Fibroblast of lung (primary cell): ENCODE measurements around the gene FAM120C. TPM values are rescaled to one million over a fixed set of nuclear protein-coding genes. Genes with fewer than 3 reads are reported as not detected.

Source experiments
- DNase-seq, 2 donors: peaks; one replicate each; pipeline versions ENCODE4 v3.0.0 to v3.0.0-alpha.2; 2010; ENCODE audit warnings: low read depth in 2 of 2
- H2AFZ ChIP-seq: 2 replicates; pipeline ENCODE4 v1.5.1; 2012; ENCODE audit warnings: low read length, control low read depth, inconsistent platforms
- H3K27ac ChIP-seq: 2 replicates; pipeline ENCODE4 v1.5.1; 2011; ENCODE audit warnings: low read length, control low read depth; ENCODE audit not compliant: insufficient read depth
- H3K27me3 ChIP-seq: 2 replicates; pipeline ENCODE4 v1.5.1; 2011; ENCODE audit warnings: mild to moderate bottlenecking, low read length; ENCODE audit not compliant: control insufficient read depth, insufficient read depth
- H3K36me3 ChIP-seq: 2 replicates; pipeline ENCODE4 v1.5.1; 2011; ENCODE audit warnings: low read length; ENCODE audit not compliant: control insufficient read depth, insufficient read depth
- H3K4me1 ChIP-seq: 2 replicates; pipeline ENCODE4 v1.5.1; 2011; ENCODE audit warnings: low read length; ENCODE audit not compliant: control insufficient read depth, insufficient read depth; ENCODE audit errors: extremely low read depth
- H3K4me2 ChIP-seq: 2 replicates; pipeline ENCODE4 v1.5.1; 2011; ENCODE audit warnings: low read length, control low read depth; ENCODE audit not compliant: insufficient read depth; ENCODE audit errors: extremely low read depth
- H3K4me3 ChIP-seq, 4 experiments: fragments of 200-600 bp in 1 of 4; sonication (generic) in 1 of 4; replicated peaks in 1 of 4; 2 replicates each; pipeline ENCODE4 v1.5.1; 2011 to 2016; ENCODE audit warnings: low read length in 4 of 4, low read depth in 3 of 4, mild to moderate bottlenecking in 3 of 4, control low read depth in 2 of 4, inconsistent platforms in 1 of 4, mixed read lengths in 1 of 4; ENCODE audit not compliant: insufficient read depth in 1 of 4; ENCODE audit errors: control extremely low read depth in 1 of 4
- H3K79me2 ChIP-seq: 2 replicates; pipeline ENCODE4 v1.5.1; 2012; ENCODE audit warnings: mild to moderate bottlenecking, low read length, inconsistent platforms; ENCODE audit not compliant: control insufficient read depth, insufficient read depth
- H3K9ac ChIP-seq: 2 replicates; pipeline ENCODE4 v1.5.1; 2011; ENCODE audit warnings: mild to moderate bottlenecking, low read length, control low read depth; ENCODE audit not compliant: insufficient read depth
- H3K9me3 ChIP-seq: 2 replicates; pipeline ENCODE4 v1.5.1; 2012; ENCODE audit warnings: low read depth, low read length; ENCODE audit not compliant: control insufficient read depth, insufficient read depth
- H4K20me1 ChIP-seq: 2 replicates; pipeline ENCODE4 v1.5.1; 2011; ENCODE audit warnings: low read length; ENCODE audit not compliant: control insufficient read depth, insufficient read depth; ENCODE audit errors: extremely low read depth
- CTCF ChIP-seq, 2 donors: IDR thresholded peaks in 1 of 2; conservative IDR thresholded peaks in 1 of 2; 1 replicate in 1 of 2; 2 replicates in 1 of 2; pipeline ENCODE4 v1.5.1; 2011 to 2012; ENCODE audit warnings: low read length in 2 of 2, control low read depth in 1 of 2, inconsistent platforms in 1 of 2, low read depth in 1 of 2, mild to moderate bottlenecking in 1 of 2
- EZH2 ChIP-seq: IDR thresholded peaks from 2 replicates; pipeline ENCODE4 v1.5.1; 2012; ENCODE audit warnings: low read length, control low read depth, mild to moderate bottlenecking; ENCODE audit errors: missing control alignments
- polyA plus RNA-seq, 2 donors: library from polyadenylated mRNA; depleted of rRNA in 1 of 2; stranded (reverse) in 1 of 2; unstranded in 1 of 2; fragments of >200 nt; gene quantifications; 2 replicates each; pipeline ENCODE4 v1.2.1, GENCODE V29; 2011 to 2012; ENCODE audit warnings: missing spikeins in 1 of 2
- total RNA-seq: library from RNA; depleted of rRNA; stranded (reverse); fragments of >200 nt; gene quantifications from 2 replicates; pipeline ENCODE4 v1.2.1, GENCODE V29; 2014

The FAM120C gene
- total and polyA plus RNA-seq, 2 donors (not counting 1 experiment from before 2014, with no cell fraction given): 4.8 to 6.9 TPM

DNA sequence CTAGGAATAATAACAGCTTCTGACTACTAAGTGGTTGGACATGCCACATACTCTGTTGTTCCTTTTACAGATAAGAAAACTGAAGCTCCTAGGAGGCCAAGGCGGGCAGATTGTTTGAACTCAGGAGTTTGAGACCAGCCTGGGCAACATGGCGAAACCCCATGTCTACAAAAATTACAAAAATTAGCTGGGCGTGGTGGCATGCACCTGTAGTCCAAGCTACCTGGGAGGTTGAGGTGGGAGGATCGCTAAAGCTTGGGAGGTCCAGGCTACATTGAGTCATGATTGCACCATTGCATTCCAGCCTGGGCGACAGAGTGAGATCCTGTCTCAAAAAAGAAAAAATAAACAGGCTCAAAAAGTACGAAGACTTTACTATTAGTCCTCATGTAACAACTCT, 108.2 kb downstream of the FAM120C start:
- no peak overlapping the region for H2AFZ ChIP-seq
- no peak overlapping the region for H3K4me2 ChIP-seq
- no peaks in the 10 kb centered on the region for H3K9me3 ChIP-seq
- no peak for DNase-seq
- H3K4me3 ChIP-seq: no peak overlapping the region
- H3K4me1 ChIP-seq: no peaks in the 10 kb centered on the region
- no peaks in the 10 kb centered on the region for H3K36me3 ChIP-seq
- no peak for TF ChIP-seq CTCF (conservative IDR thresholded peaks at IDR 0.05 in 1 of 2, IDR thresholded peaks at IDR 0.05 in 1 of 2; ENCODE audit: low read depth in 1 of 2, low read length in 2 of 2)
- TF ChIP-seq EZH2: no peak
- H4K20me1 ChIP-seq: no peaks in the 10 kb centered on the region
- H3K27me3 ChIP-seq: no peaks in the 10 kb centered on the region
- no peak overlapping the region for H3K27ac ChIP-seq
- H3K9ac ChIP-seq: no peak overlapping the region
- no peaks in the 10 kb centered on the region for H3K79me2 ChIP-seq

DNA sequence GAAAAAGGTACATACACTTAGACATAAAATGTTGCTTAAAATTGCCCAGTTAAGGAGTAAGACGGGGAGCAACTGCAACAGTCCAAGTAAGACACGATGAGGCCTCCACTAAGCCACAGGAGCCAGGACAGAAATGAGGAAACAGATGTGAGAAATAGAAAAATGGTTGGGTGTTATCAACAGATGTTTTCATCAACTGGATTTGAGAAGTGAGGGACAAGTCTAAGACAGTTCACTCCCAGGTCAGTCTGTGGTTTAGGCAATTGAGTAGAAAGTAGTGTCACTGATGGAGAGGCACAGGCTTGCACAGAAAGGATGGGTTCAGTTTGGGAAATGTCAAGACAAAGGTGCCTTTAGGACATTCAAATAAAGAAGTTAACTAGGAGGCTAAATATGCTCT, 115.3 kb downstream of the FAM120C start:
- no peaks in the 10 kb centered on the region for H3K9me3 ChIP-seq
- no peak overlapping the region for H2AFZ ChIP-seq
- DNase-seq: no peak
- no peaks in the 10 kb centered on the region for H4K20me1 ChIP-seq
- no peaks in the 10 kb centered on the region for H3K27me3 ChIP-seq
- H3K4me1 ChIP-seq: no peaks in the 10 kb centered on the region
- no peak overlapping the region for H3K4me2 ChIP-seq
- H3K9ac ChIP-seq: no peak overlapping the region
- H3K79me2 ChIP-seq: no peaks in the 10 kb centered on the region
- no peak for TF ChIP-seq CTCF (conservative IDR thresholded peaks at IDR 0.05 in 1 of 2, IDR thresholded peaks at IDR 0.05 in 1 of 2; ENCODE audit: low read depth in 1 of 2, low read length in 2 of 2)
- no peak for TF ChIP-seq EZH2
- no peak overlapping the region for H3K4me3 ChIP-seq
- no peaks in the 10 kb centered on the region for H3K36me3 ChIP-seq
- H3K27ac ChIP-seq: no peak overlapping the region

- DNase-seq: peak; percentile 20 to 51
- no peak overlapping the region for H3K27ac ChIP-seq
- H3K4me2 ChIP-seq: no peak overlapping the region
These were observed 116.2 kb downstream of the FAM120C start for GRCh38 chrX:54066841-54067240.

More at GRCh38 chrX:54066841-54067240, 116.2 kb downstream of the FAM120C start:
- no peak for TF ChIP-seq EZH2
- TF ChIP-seq CTCF (conservative IDR thresholded peaks at IDR 0.05 in 1 of 2, IDR thresholded peaks at IDR 0.05 in 1 of 2; ENCODE audit: low read depth in 1 of 2, low read length in 2 of 2): no peak
- Histone ChIP-seq H3K36me3 (no peaks in the 10 kb centered on the region), H3K9ac (no peak overlapping the region), H3K27me3 (no peaks in the 10 kb centered on the region), H2AFZ (no peak overlapping the region), H3K4me1 (no peaks in the 10 kb centered on the region), H3K79me2 (no peaks in the 10 kb centered on the region), H3K4me3 (no peak overlapping the region), H3K9me3 (no peaks in the 10 kb centered on the region), H4K20me1 (no peaks in the 10 kb centered on the region)
